GM12864 (cell line): Measurements from ENCODE around the gene SUSD6.

Source experiments
- DNase-seq: peaks from one replicate; pipeline ENCODE4 v3.0.0-alpha.2; 2011; ENCODE audit warnings: low read depth
- H3K4me3 ChIP-seq: 2 replicates; pipeline ENCODE4 v1.5.1; 2011; ENCODE audit warnings: mild to moderate bottlenecking, low read depth, low read length, control low read depth
- TF ChIP-seq, protein P1 (sequence below): IDR thresholded peaks from 2 replicates; pipeline ENCODE4 v1.5.1; 2011; ENCODE audit warnings: low read depth, mild to moderate bottlenecking, moderate library complexity, low read length, control low read depth, inconsistent platforms; ENCODE audit errors: missing control alignments

The SUSD6 gene

GRCh38 chr14:69675245-69675583 is 63.8 kb downstream of the SUSD6 start:
- TF ChIP-seq, protein P1, sequence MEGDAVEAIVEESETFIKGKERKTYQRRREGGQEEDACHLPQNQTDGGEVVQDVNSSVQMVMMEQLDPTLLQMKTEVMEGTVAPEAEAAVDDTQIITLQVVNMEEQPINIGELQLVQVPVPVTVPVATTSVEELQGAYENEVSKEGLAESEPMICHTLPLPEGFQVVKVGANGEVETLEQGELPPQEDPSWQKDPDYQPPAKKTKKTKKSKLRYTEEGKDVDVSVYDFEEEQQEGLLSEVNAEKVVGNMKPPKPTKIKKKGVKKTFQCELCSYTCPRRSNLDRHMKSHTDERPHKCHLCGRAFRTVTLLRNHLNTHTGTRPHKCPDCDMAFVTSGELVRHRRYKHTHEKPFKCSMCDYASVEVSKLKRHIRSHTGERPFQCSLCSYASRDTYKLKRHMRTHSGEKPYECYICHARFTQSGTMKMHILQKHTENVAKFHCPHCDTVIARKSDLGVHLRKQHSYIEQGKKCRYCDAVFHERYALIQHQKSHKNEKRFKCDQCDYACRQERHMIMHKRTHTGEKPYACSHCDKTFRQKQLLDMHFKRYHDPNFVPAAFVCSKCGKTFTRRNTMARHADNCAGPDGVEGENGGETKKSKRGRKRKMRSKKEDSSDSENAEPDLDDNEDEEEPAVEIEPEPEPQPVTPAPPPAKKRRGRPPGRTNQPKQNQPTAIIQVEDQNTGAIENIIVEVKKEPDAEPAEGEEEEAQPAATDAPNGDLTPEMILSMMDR = no peak
- DNase-seq = no peak
- H3K4me3 ChIP-seq = no peak overlapping the region

- TF ChIP-seq, protein P1 = no peak
- DNase-seq = no peak
- no peak overlapping the region for H3K4me3 ChIP-seq
Observed at GRCh38 chr14:69675877-69676416, 64.6 kb downstream of the SUSD6 start.

DNA sequence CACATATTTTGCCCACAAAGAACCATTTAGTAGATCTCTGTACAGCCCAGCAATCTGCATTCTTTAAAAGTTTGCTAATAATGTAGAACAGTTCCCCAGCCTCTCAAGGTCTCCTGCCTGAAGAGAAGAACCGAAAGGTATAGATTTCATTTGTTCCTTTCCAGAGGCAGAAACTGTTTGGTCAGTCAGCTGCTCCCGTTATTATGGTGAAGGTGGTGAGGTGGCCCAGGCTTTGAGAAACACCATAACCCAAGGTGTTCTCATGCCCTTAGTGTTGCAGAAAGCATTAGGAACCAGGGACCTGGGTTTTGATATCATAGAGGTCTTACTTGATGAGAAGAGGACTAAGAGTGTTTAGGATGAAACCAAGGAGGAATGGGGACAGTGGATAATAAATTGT is 65.3 kb downstream of the SUSD6 start:
- DNase-seq = no peak
- TF ChIP-seq, protein P1 = no peak

DNA sequence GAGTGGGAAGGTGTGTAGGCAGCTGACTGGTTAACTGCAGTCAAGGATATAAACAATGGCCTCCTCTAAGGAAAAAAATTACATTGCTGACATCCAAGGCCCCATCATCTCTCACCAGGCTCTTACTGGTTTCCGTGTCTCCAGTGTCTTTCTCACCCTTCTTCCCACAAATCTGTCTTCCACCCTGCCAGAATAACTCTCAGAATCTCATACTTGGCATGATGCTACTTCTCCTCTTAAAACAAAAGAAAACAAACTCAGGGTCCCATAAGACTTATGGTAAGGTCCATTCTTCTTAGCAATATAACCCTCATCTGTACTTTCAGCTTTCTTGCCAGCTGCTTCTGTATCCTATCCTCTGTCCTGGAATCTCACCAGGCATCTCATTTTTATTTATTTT is 68.9 kb downstream of the SUSD6 start:
- no peak overlapping the region for H3K4me3 ChIP-seq
- TF ChIP-seq, protein P1 = no peak
- DNase-seq = no peak

More for the DNA sequence above, 65.3 kb downstream of the SUSD6 start:
- no peak overlapping the region for H3K4me3 ChIP-seq

DNA sequence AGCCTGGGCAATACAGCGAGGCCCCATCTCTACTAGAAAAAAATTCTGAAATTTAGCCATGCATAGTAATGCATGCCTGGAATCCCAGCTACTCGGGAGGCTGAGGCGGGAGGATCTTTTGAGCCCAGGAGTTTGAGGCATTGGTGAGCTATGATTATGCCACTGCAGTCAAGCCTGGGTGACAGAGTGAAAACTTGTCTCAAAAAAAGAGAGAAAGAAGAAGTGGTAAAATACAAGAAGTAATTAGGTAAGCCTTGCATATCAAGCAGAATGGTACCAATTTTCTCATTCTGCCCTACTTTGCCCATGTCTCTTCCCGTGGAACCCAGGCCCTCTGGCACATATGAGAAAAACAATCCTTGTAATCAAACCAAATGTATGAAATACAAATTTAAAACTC is 70.7 kb downstream of the SUSD6 start:
- H3K4me3 ChIP-seq = no peak overlapping the region
- DNase-seq = no peak
- TF ChIP-seq, protein P1 = no peak

GRCh38 chr14:69682621-69683263 is 71.3 kb downstream of the SUSD6 start:
- no peak for DNase-seq
- no peak overlapping the region for H3K4me3 ChIP-seq

More at GRCh38 chr14:69682621-69683263, 71.3 kb downstream of the SUSD6 start:
- TF ChIP-seq, protein P1 = no peak
